HG03135 (cell line): ENCODE measurements around the gene TLE4.

Experiments used
- ATAC-seq: cut with Tn5 transposase; IDR thresholded peaks from one replicate; pipeline ENCODE4 v1.9.1; 2021; ENCODE audit warnings: mild to moderate bottlenecking, moderate library complexity; ENCODE audit not compliant: unreplicated experiment

Gene TLE4

GRCh38 chr9:79570448-79571308 is 1.1 kb upstream of the TLE4 start:
- no peak for ATAC-seq

- ATAC-seq, result no peak
Observed at GRCh38 chr9:79572032-79572607, 355 bp downstream of the TLE4 start.

GRCh38 chr9:79572608-79573411 is 1.0 kb downstream of the TLE4 start:
- no peak for ATAC-seq

- ATAC-seq, result no peak
Observed at GRCh38 chr9:79573412-79573923, 1.7 kb downstream of the TLE4 start.

GRCh38 chr9:79574136-79574535 is 2.4 kb downstream of the TLE4 start:
- no peak for ATAC-seq

- ATAC-seq, result no peak
Observed at GRCh38 chr9:79574781-79575180, 3.0 kb downstream of the TLE4 start.

GRCh38 chr9:79575547-79575946 is 3.8 kb downstream of the TLE4 start:
- no peak for ATAC-seq

- no peak for ATAC-seq
Observed at GRCh38 chr9:79577969-79578723, 6.4 kb downstream of the TLE4 start.

- ATAC-seq, result no peak
Observed at GRCh38 chr9:79578891-79579290, 7.1 kb downstream of the TLE4 start.

- no peak for ATAC-seq
Observed at GRCh38 chr9:79579624-79580023, 7.9 kb downstream of the TLE4 start.

- ATAC-seq, result no peak
Observed at GRCh38 chr9:79580055-79580454, 8.3 kb downstream of the TLE4 start.

GRCh38 chr9:79581388-79581787 is 9.6 kb downstream of the TLE4 start:
- ATAC-seq, result no peak

GRCh38 chr9:79581794-79582193 is 10.0 kb downstream of the TLE4 start:
- ATAC-seq, result no peak

- peak; percentile 82 for ATAC-seq
Observed at GRCh38 chr9:79583952-79584654, 12.3 kb downstream of the TLE4 start.

- ATAC-seq, result no peak
Observed at GRCh38 chr9:79584655-79584982, 12.9 kb downstream of the TLE4 start.

- no peak for ATAC-seq
Observed at GRCh38 chr9:79588488-79589223, 16.9 kb downstream of the TLE4 start.

- no peak for ATAC-seq
Observed at GRCh38 chr9:79591458-79591857, 19.7 kb downstream of the TLE4 start.

- ATAC-seq, result no peak
Observed at GRCh38 chr9:79592726-79593493, 21.1 kb downstream of the TLE4 start.
